ENCODE data around the gene CUX1.
A peak's percentile ranks its signal among the peaks of the same experiment; 100 is the strongest.

Gene CUX1

DNA sequence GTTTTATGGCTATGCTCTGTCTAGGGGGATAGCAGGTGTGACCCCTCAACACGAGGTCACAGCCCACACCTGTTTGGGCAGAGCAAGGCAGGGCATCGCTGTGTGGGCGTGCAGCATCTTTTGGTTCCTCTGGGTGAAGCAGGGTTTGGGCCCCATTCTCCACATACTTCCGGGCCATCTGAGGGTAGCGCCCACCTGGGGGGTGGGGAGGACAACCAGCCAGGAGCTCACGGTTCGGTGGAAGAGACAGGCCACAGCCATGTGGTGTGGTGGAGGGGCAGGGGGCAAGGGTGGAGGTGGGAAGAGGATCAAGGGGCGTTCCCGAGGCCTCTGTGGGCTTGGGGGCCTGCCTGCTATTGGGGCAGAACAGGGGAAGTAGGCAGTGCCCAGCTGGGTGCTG lies 471.6 kb downstream of the CUX1 start:
- H3K9me3 ChIP-seq (ENCODE audit: insufficient read depth, low read length, severe bottlenecking), result no peaks in the 10 kb centered on the region
- peaks cover 28% of the 10 kb centered on the region for H3K27me3 ChIP-seq (ENCODE audit: insufficient read depth, low read length, poor library complexity)
- H4K20me1 ChIP-seq (ENCODE audit: insufficient read depth, low read length), result peaks cover 32% of the 10 kb centered on the region
- H3K27ac ChIP-seq (ENCODE audit: low read length), result no peak overlapping the region
- H3K9ac ChIP-seq (ENCODE audit: low read depth, low read length), result no peak overlapping the region
- peaks cover 32% of the 10 kb centered on the region for H3K4me1 ChIP-seq (ENCODE audit: insufficient read depth, low read length)
- DNase-seq, result peak; percentile 25
- no peak overlapping the region for H3K4me2 ChIP-seq (ENCODE audit: insufficient read depth, low read length)
- H3K4me3 ChIP-seq (ENCODE audit: low read depth in 1 of 2, low read length in 2 of 2), result no peak overlapping the region
- no peak for ATAC-seq (ENCODE audit: insufficient read depth, low read depth)
- H3K79me2 ChIP-seq (ENCODE audit: insufficient read depth, low read length), result no peaks in the 10 kb centered on the region
- no peaks in the 10 kb centered on the region for H3K36me3 ChIP-seq (ENCODE audit: insufficient read depth, low read length)
- H2AFZ ChIP-seq (ENCODE audit: low read depth, low read length), result no peak overlapping the region
- no peak for TF ChIP-seq EZH2 (IDR thresholded peaks at IDR 0.05; ENCODE audit: borderline replicate concordance, low read depth, low read length, severe bottlenecking)
- TF ChIP-seq, protein P1, sequence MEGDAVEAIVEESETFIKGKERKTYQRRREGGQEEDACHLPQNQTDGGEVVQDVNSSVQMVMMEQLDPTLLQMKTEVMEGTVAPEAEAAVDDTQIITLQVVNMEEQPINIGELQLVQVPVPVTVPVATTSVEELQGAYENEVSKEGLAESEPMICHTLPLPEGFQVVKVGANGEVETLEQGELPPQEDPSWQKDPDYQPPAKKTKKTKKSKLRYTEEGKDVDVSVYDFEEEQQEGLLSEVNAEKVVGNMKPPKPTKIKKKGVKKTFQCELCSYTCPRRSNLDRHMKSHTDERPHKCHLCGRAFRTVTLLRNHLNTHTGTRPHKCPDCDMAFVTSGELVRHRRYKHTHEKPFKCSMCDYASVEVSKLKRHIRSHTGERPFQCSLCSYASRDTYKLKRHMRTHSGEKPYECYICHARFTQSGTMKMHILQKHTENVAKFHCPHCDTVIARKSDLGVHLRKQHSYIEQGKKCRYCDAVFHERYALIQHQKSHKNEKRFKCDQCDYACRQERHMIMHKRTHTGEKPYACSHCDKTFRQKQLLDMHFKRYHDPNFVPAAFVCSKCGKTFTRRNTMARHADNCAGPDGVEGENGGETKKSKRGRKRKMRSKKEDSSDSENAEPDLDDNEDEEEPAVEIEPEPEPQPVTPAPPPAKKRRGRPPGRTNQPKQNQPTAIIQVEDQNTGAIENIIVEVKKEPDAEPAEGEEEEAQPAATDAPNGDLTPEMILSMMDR (IDR thresholded peaks at IDR 0.05; ENCODE audit: borderline replicate concordance, extremely low read depth, low read length, poor library complexity, severe bottlenecking), result no peak

DNA sequence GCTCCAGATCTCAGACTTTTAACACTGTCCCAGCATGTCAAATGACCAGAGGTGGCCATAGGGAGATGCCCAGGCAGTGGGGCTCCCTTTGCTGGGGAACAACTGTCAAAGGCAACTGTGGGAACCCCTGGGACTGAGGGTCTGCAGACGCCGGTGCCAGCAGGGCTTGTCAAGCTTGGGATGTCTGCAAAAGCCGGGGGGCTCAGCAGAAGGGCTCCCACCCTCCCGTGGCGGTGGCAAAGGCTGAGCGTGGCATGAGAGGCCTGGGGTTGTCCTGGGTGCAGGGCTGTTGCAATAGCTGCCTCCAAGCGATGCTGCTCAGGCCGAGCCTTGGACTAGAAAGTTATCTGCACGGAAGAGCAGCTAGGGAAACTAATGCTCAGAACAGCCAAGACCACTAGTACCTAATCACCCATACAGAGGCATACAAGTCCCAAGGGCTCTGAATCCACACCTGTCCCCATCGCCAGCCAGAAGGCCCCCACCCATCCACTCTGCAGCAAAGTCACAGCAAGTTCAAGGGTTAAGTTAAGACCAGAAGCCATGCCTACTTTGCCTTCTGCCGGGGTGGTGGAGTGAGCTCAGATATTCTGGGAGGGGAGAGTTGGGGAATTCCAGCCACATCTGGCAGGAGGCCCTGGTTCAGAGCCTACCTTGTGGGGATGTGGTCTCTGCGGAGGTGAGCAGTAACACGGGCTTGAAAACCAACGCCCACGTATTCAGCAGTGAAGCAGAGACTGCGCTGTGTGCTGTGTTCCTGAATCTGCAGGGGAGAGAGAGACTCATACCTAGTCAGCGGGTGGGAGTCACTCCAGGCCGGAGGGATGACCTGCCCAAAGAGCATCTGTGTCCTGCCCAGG lies 473.9 kb downstream of the CUX1 start:
- Histone ChIP-seq H3K4me2 (ENCODE audit: insufficient read depth, low read length) (no peak overlapping the region), H3K79me2 (ENCODE audit: insufficient read depth, low read length) (no peaks in the 10 kb centered on the region), H4K20me1 (ENCODE audit: insufficient read depth, low read length) (peaks cover 30% of the 10 kb centered on the region), H3K27ac (ENCODE audit: low read length) (no peak overlapping the region), H3K4me3 (ENCODE audit: low read depth in 1 of 2, low read length in 2 of 2) (no peak overlapping the region), H3K27me3 (ENCODE audit: insufficient read depth, low read length, poor library complexity) (peaks cover 22% of the 10 kb centered on the region), H3K9me3 (ENCODE audit: insufficient read depth, low read length, severe bottlenecking) (no peaks in the 10 kb centered on the region), H2AFZ (ENCODE audit: low read depth, low read length) (no peak overlapping the region), H3K9ac (ENCODE audit: low read depth, low read length) (no peak overlapping the region), H3K4me1 (ENCODE audit: insufficient read depth, low read length) (peaks cover 28% of the 10 kb centered on the region), H3K36me3 (ENCODE audit: insufficient read depth, low read length) (no peaks in the 10 kb centered on the region)
- no peak for TF ChIP-seq EZH2 (IDR thresholded peaks at IDR 0.05; ENCODE audit: borderline replicate concordance, low read depth, low read length, severe bottlenecking)
- TF ChIP-seq, protein P1 (IDR thresholded peaks at IDR 0.05; ENCODE audit: borderline replicate concordance, extremely low read depth, low read length, poor library complexity, severe bottlenecking), result no peak
- ATAC-seq (ENCODE audit: insufficient read depth, low read depth), result no peak
- no peak for DNase-seq

DNA sequence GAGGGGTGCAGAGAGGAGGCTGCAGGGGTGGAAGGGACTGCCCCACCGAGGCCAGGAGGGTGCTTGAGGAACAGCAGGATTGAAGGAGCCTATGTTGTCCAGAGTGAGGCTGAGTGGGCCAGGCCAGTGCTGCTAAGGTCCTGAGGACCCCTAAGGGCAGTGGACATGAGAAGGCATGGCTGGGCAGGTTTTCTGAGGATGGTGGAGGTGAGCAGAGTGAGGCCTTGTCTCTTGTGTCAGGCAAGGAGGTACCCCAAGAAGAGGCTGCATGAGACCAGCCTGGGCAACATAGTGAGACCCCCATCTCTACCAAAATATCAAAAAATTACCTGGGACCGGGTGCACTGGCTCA lies 474.5 kb downstream of the CUX1 start:
- peaks cover 18% of the 10 kb centered on the region for H3K27me3 ChIP-seq (ENCODE audit: insufficient read depth, low read length, poor library complexity)
- H3K36me3 ChIP-seq (ENCODE audit: insufficient read depth, low read length), result no peaks in the 10 kb centered on the region
- H4K20me1 ChIP-seq (ENCODE audit: insufficient read depth, low read length), result peaks cover 29% of the 10 kb centered on the region
- no peak overlapping the region for H3K27ac ChIP-seq (ENCODE audit: low read length)
- no peak for TF ChIP-seq EZH2 (IDR thresholded peaks at IDR 0.05; ENCODE audit: borderline replicate concordance, low read depth, low read length, severe bottlenecking)
- TF ChIP-seq, protein P1 (IDR thresholded peaks at IDR 0.05; ENCODE audit: borderline replicate concordance, extremely low read depth, low read length, poor library complexity, severe bottlenecking), result no peak
- DNase-seq (no peak), ATAC-seq (ENCODE audit: insufficient read depth, low read depth) (no peak)
- no peak overlapping the region for H3K4me2 ChIP-seq (ENCODE audit: insufficient read depth, low read length)
- H3K9ac ChIP-seq (ENCODE audit: low read depth, low read length), result no peak overlapping the region
- no peak overlapping the region for H2AFZ ChIP-seq (ENCODE audit: low read depth, low read length)
- no peak overlapping the region for H3K4me3 ChIP-seq (ENCODE audit: low read depth in 1 of 2, low read length in 2 of 2)
- H3K4me1 ChIP-seq (ENCODE audit: insufficient read depth, low read length), result peaks cover 24% of the 10 kb centered on the region
- no peaks in the 10 kb centered on the region for H3K79me2 ChIP-seq (ENCODE audit: insufficient read depth, low read length)
- no peaks in the 10 kb centered on the region for H3K9me3 ChIP-seq (ENCODE audit: insufficient read depth, low read length, severe bottlenecking)
